GM18507 (cell line): ENCODE results near the gene GRIA3.
A peak's percentile ranks its signal among the peaks of the same experiment; 100 is the strongest.
"Not testable (repeated sequence)": the region's sequence is repeated elsewhere in the genome, so short reads cannot be mapped to it uniquely, and the experiment has no call there.

Source experiments
- DNase-seq: peaks from one replicate; pipeline ENCODE4 v3.0.0; 2011; ENCODE audit warnings: low read depth; ENCODE audit not compliant: insufficient read length; ENCODE audit errors: extremely low spot score
- FAIRE-seq: peaks from 2 replicates; lab custom pipeline; 2011; peaks lifted over from hg19 to GRCh38; lab: Jason Lieb, UNC

GRIA3 gene

DNA sequence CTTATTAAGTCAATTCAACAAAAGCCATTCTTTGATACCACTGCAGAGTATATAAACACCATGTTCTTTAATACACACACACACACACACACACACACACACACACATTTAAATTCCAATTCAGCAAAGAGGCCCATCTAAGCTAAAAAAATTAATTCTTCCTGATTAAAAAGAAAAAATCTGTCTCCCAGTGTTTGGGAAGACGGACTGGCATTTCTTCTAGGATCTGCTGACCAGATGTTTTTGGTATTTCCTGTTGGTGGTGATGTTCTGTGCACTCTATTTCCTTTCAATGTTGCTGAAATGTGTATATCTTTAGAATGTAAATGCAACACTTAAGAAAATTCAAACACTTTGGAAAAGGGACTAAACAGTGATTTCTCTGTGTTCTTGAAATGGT lies 304.9 kb downstream of the GRIA3 start:
- FAIRE-seq: no peak
- DNase-seq: no peak

DNA sequence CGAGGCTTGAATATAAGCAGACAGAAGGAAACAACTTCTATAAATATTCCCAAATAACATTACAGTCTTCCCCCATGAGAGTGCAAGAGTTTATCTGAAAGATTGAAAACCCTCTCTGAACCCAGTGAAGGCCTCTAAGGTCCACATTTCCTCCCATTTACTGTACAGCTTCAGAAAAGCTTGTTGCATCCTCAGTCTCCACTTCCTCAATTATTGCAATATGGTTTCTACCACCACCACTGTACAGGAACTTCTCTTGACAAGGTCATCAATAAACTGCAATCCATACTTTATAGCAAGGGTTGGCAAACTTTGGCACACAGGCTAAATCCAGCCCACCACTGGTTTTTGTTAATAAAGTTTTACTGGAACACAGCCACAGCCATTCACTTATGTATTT lies 309.8 kb downstream of the GRIA3 start:
- FAIRE-seq (no peak), DNase-seq (no peak)

DNA sequence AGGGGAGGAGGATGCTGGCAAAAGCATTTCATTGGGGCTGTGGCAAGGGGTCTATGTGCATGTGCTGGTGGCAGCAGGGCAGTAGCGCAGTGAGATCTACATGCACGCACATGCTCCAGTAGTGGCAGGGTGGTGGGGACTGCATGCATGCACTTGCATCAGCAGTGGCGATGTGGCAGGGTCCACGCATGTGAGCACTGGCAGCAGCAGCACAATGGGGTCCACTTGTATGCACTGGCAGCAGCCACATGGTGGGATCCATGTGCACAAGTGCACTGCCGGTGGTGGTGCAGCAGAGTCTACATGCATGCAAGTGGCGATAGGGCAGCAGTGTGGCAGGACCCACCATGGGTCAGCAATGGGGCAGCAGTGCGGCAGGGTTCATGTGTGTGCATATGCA lies 315.7 kb downstream of the GRIA3 start:
- DNase-seq (no peak), FAIRE-seq (no peak)

DNA sequence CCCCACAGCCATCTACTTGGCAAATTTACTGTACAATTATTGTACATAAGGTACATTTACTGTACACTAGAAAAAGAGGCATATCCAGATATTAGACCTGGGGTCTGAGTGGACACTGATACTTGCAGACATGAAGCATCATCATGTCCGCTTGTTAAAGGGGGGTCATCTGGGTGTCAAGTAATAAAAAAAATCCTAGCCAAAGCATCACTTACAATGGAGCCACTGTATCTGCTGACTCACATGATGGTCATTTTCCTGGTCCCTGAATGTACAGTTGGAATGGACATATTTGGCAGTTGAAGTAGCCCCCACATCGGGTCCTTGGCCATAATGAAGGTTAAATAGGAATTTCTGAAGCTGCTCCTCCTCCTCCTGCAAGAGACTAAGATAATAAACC lies 320.0 kb downstream of the GRIA3 start:
- FAIRE-seq (no peak), DNase-seq (no peak)

DNA sequence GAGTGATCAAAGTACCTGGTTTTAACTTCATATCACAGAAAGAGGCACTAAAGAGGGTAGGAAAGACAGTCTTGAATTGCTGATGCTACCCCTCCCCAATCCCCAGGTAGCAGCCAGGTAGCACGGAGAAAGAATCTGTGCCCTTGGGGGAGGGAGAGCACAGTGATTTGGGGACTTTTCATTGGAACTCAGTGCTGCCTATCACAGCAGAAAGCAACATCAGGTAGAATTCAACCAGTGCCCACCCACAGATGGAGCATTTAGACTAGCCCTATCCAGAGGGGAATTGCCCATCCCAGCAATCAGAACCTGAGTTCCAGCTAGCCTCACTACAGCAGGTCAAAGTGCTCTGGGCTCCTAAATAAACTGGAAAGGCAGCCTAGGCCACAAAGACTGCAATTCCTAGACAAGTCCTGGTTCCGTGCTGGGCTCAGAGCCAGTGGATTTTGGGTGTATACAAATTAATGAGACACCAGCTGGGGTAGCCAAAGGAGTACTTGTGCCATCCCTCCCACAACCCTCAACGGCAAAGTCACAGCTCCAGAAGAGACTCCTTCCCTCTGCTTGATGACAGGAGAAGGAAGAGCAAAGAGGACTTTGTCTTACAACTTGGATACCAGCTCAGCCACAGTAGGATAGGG lies 320.7 kb downstream of the GRIA3 start:
- FAIRE-seq: no peak
- DNase-seq: no peak

DNA sequence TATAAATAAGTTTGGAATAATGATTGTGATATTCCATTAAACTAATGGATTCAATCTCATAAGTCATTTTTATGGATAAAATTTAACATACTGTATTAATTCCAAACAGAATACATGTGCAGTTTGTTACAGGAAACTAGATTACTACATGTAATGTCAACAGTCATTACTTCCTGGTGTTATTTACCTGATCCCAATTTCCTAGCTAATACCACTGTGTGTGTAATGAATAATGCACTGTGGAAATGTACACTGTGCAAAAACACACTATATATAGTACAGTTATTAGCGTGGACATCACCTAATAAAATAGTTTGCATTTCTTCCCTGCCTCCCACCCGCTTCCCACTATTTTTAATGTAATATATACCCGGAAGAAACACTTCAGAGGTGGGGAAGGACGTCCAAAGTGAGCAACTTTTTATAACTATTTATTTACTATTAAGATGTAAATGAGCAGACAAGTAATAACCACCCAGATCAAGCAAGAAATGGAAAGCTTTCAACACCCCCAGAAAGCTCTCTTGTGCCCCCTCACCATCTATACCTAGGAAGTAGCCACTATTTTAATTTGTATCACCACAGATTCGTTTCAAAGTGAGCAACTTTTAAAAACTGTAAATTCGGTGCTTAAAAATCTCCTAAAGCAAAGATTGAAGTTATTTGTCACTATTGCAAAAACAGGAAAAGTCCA lies 329.7 kb downstream of the GRIA3 start:
- peak; percentile 52 for FAIRE-seq
- no peak for DNase-seq

DNA sequence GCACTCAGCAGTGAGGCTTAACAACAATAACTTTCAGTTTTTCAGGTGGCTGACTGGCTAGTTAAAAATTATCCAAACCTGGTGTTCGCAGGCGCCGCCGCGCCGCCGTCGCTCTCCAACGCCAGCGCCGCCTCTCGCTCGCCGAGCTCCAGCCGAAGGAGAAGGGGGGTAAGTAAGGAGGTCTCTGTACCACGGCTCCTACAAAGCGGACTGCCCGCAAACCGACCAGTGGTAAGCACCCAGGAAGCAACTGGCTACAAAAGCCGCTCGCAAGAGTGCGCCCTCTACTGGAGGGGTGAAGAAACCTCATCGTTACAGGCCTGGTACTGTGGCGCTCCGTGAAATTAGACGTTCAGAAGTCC lies 330.2 kb downstream of the GRIA3 start:
- not testable (repeated sequence) for DNase-seq, FAIRE-seq

DNA sequence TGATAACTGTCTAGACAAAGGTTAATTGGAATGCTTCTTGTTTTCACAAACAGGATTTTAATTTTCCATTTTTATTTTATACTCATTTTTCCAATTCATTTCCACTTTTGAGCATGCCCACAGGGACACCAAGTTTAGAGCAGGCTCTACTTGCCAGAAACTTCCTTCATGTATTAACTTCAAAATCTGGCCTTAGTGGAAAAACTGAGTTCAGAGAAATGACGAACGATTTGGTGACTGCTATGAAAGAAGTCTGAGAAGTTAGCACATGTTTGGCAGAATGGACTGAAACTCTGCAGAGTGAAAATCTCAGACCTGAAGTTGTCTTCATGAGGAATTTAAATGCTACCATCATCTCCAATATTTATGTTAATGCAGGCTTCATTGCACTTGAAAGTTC lies 334.7 kb downstream of the GRIA3 start:
- DNase-seq (no peak), FAIRE-seq (no peak)

DNA sequence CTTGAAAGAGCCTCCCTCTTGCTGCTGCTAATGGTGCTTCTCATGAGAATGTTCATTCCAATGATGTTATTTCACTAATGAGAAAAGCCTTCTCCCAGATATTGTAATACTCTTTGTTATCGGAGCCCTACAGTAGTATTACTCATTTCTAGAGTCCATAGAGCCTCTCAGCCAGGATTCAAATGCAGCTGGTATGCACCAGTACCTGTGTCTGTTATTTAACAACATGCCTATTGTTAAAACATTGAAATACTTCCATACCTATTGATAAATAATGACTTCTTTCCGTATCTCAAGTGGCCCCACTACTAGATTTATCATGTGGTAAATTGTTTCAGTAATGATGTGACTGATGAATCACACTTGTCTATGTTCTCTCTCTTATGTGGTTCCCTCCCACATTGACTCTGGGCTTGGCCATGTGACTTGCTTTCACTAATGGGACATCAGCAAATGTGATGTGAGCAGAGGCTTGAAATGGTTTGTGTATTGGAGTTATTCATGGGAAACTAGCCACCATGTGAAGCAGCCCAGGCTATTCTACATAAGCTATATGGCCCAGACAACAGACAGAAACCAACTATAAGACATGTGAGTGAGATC lies 341.1 kb downstream of the GRIA3 start:
- DNase-seq (no peak), FAIRE-seq (no peak)

DNA sequence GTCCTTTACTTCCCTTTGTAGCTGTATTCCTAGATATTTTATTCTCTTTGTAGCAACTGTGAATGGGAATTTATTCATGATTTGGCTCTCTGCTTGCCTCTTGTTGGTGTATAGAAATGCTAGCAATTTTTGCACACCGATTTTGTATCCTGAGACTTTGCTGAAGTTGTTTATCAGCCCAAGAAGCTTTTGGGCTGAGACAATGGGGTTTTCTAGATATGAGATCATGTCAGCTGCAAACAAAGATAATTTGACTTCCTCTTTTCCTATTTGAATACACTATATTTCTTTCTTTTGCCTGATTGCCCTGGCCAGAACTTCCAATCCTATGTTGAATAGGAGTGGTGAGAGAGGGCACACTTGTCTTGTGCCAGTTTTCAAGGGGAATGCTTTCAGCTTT lies 346.6 kb downstream of the GRIA3 start:
- DNase-seq, FAIRE-seq: not testable (repeated sequence)
